ENCODE data around the gene PSMA7.

The PSMA7 gene

DNA sequence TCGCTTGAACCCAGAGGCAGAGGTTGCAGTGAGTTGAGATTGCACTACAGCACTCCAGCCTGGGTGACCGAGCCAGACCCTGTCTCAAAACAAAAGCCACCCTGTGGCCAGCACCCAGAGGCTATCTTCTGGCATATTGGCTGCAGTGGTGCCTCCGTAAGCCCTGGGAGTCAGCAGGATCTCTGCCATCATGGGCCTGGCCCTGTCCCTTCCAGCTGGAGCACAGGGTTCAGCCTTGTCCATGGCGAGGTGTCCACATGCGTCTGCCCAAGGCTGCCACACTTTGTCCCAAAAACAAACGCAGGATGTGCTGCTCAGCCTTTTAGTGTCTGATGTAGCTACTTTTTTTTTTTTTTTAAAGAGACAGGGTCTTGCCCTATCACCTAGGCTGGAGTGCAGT lies 24.3 kb upstream of the PSMA7 start:
- ATAC-seq (ENCODE audit: insufficient read depth, low read depth): no peak
- Histone ChIP-seq H3K4me3 (ENCODE audit: low read depth in 1 of 2, low read length in 2 of 2) (no peak overlapping the region), H3K9me3 (ENCODE audit: insufficient read depth, low read length, severe bottlenecking) (no peaks in the 10 kb centered on the region), H3K36me3 (ENCODE audit: insufficient read depth, low read length) (peaks cover 70% of the 10 kb centered on the region), H2AFZ (ENCODE audit: low read depth, low read length) (no peak overlapping the region), H3K79me2 (ENCODE audit: insufficient read depth, low read length) (no peaks in the 10 kb centered on the region), H3K9ac (ENCODE audit: low read depth, low read length) (no peak overlapping the region), H3K4me2 (ENCODE audit: insufficient read depth, low read length) (no peak overlapping the region), H4K20me1 (ENCODE audit: insufficient read depth, low read length) (peaks cover 15% of the 10 kb centered on the region; the same call in 1 of the 2 replicates), H3K27me3 (ENCODE audit: insufficient read depth, low read length, poor library complexity) (no peaks in the 10 kb centered on the region), H3K27ac (ENCODE audit: low read length) (no peak overlapping the region), H3K4me1 (ENCODE audit: insufficient read depth, low read length) (no peaks in the 10 kb centered on the region)
- no peak for DNase-seq
- TF ChIP-seq, protein P1, sequence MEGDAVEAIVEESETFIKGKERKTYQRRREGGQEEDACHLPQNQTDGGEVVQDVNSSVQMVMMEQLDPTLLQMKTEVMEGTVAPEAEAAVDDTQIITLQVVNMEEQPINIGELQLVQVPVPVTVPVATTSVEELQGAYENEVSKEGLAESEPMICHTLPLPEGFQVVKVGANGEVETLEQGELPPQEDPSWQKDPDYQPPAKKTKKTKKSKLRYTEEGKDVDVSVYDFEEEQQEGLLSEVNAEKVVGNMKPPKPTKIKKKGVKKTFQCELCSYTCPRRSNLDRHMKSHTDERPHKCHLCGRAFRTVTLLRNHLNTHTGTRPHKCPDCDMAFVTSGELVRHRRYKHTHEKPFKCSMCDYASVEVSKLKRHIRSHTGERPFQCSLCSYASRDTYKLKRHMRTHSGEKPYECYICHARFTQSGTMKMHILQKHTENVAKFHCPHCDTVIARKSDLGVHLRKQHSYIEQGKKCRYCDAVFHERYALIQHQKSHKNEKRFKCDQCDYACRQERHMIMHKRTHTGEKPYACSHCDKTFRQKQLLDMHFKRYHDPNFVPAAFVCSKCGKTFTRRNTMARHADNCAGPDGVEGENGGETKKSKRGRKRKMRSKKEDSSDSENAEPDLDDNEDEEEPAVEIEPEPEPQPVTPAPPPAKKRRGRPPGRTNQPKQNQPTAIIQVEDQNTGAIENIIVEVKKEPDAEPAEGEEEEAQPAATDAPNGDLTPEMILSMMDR (IDR thresholded peaks at IDR 0.05; ENCODE audit: borderline replicate concordance, extremely low read depth, low read length, poor library complexity, severe bottlenecking): no peak
- TF ChIP-seq EZH2 (IDR thresholded peaks at IDR 0.05; ENCODE audit: borderline replicate concordance, low read depth, low read length, severe bottlenecking): no peak

DNA sequence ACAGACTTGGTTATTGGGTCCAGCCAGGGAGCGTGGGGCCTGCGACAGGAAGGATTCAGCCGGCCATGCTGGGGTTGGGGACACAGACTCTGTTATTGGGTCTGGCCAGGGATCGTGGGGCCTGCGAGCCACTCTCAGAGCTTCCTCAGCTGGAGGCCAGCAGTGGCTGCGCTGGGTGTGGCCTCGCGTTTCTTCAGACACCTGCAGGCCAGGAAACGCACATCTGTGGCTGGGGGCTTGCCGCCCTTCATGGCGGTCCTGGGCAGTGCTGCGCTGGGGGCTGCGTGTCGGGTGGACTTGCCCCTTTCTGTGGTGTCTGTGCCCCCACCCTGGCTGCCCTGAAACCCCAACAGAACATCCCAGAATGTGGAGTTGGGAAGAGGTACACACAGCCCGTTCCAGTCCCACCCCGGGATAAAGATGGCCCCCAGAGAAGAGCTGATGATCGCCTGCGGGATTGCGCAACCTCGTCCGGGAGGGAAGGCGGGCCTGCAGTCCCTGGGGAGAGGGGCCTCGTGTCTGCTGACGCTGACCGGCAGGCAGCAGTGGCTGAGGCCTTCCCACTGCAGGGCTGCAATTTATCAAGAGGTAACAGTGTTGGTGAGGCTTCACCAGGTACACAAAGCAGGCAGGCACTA lies 22.7 kb upstream of the PSMA7 start:
- Histone ChIP-seq H3K9ac (ENCODE audit: low read depth, low read length) (no peak overlapping the region), H3K36me3 (ENCODE audit: insufficient read depth, low read length) (peaks cover 82% of the 10 kb centered on the region), H3K27me3 (ENCODE audit: insufficient read depth, low read length, poor library complexity) (no peaks in the 10 kb centered on the region), H3K4me2 (ENCODE audit: insufficient read depth, low read length) (no peak overlapping the region), H2AFZ (ENCODE audit: low read depth, low read length) (no peak overlapping the region), H3K9me3 (ENCODE audit: insufficient read depth, low read length, severe bottlenecking) (no peaks in the 10 kb centered on the region), H3K4me3 (ENCODE audit: low read depth in 1 of 2, low read length in 2 of 2) (no peak overlapping the region), H3K4me1 (ENCODE audit: insufficient read depth, low read length) (no peaks in the 10 kb centered on the region), H4K20me1 (ENCODE audit: insufficient read depth, low read length) (peaks cover 23% of the 10 kb centered on the region; the same call in 1 of the 2 replicates), H3K79me2 (ENCODE audit: insufficient read depth, low read length) (no peaks in the 10 kb centered on the region), H3K27ac (ENCODE audit: low read length) (no peak overlapping the region)
- DNase-seq: no peak
- no peak for ATAC-seq (ENCODE audit: insufficient read depth, low read depth)
- TF ChIP-seq, protein P1 (IDR thresholded peaks at IDR 0.05; ENCODE audit: borderline replicate concordance, extremely low read depth, low read length, poor library complexity, severe bottlenecking): no peak

- TF ChIP-seq, protein P1 (IDR thresholded peaks at IDR 0.05; ENCODE audit: borderline replicate concordance, extremely low read depth, low read length, poor library complexity, severe bottlenecking): no peak
- no peak for TF ChIP-seq EZH2 (IDR thresholded peaks at IDR 0.05; ENCODE audit: borderline replicate concordance, low read depth, low read length, severe bottlenecking)
- ATAC-seq (ENCODE audit: insufficient read depth, low read depth): no peak
- Histone ChIP-seq H3K9me3 (ENCODE audit: insufficient read depth, low read length, severe bottlenecking) (no peaks in the 10 kb centered on the region), H3K4me2 (ENCODE audit: insufficient read depth, low read length) (no peak overlapping the region), H4K20me1 (ENCODE audit: insufficient read depth, low read length) (peaks cover 23% of the 10 kb centered on the region; the same call in 1 of the 2 replicates), H3K27me3 (ENCODE audit: insufficient read depth, low read length, poor library complexity) (no peaks in the 10 kb centered on the region), H3K9ac (ENCODE audit: low read depth, low read length) (no peak overlapping the region), H3K4me3 (ENCODE audit: low read depth in 1 of 2, low read length in 2 of 2) (no peak overlapping the region), H3K27ac (ENCODE audit: low read length) (no peak overlapping the region), H2AFZ (ENCODE audit: low read depth, low read length) (no peak overlapping the region), H3K4me1 (ENCODE audit: insufficient read depth, low read length) (no peaks in the 10 kb centered on the region), H3K79me2 (ENCODE audit: insufficient read depth, low read length) (no peaks in the 10 kb centered on the region), H3K36me3 (ENCODE audit: insufficient read depth, low read length) (peaks cover 87% of the 10 kb centered on the region)
- DNase-seq: no peak
These were observed 21.9 kb upstream of the PSMA7 start for GRCh38 chr20:62164879-62165761.

Data from DND-41 (cell line).